Non-pigmented ciliary epithelial cell (primary cell): Measurements from ENCODE around the gene NANOS2.
"Not testable (repeated sequence)": the region's sequence is repeated elsewhere in the genome, so short reads cannot be mapped to it uniquely, and the experiment has no call there.

Source experiments
- DNase-seq: peaks from one replicate; pipeline ENCODE4 v3.0.0-alpha.2; 2010; ENCODE audit warnings: low read depth

NANOS2 gene

GRCh38 chr19:45927565-45928261, 13.1 kb upstream of the NANOS2 start:
- peak; percentile 38 for DNase-seq

- no peak for DNase-seq
Observed at GRCh38 chr19:45924891-45925447, 10.4 kb upstream of the NANOS2 start.

- DNase-seq, result no peak
Observed at GRCh38 chr19:45922281-45922680, 7.7 kb upstream of the NANOS2 start.

DNA sequence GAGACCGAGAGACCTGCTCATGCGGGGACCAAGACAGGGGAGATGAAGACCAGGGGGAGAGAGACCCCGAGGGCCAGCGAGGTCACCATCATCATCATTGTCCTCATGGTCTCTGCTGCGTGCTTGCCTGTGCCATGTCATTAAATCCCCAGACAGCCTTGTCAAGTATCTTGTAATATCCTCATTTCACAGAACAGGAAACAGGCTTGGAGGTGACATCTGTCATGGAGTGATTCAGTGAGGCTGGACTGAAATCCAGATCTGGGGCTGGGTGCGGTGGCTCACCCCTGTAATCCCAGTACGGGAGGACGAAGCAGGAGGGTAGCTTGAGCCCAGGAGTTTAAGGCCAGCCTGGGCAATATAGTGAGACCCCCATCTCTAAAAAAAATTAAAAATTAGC, 5.9 kb upstream of the NANOS2 start:
- DNase-seq, result no peak

- no peak for DNase-seq
Observed at GRCh38 chr19:45919678-45920077, 5.1 kb upstream of the NANOS2 start.

GRCh38 chr19:45918721-45919120, 4.1 kb upstream of the NANOS2 start:
- DNase-seq, result no peak

- no peak for DNase-seq
Observed at GRCh38 chr19:45917421-45918091, 3.0 kb upstream of the NANOS2 start.

DNA sequence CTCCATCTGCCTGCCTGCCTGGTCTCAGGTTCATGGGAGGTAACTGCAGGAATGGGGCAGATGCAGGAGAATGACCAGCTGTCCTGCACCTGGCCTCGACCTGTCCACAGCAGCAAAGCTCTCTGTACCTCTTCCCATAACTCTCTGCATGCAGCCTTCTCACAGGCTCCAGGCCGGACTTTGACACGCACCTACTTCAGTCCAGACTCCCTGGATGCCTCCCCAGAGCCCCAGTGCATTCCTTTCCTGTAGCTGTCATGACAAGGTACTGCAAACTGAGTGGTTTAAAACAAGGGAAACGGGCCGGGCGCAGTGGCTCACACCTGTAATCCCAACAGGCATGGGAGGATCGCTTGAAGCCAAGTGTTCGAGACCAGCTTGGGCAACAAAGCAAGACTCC, 3.3 kb downstream of the NANOS2 start:
- DNase-seq, result no peak

DNA sequence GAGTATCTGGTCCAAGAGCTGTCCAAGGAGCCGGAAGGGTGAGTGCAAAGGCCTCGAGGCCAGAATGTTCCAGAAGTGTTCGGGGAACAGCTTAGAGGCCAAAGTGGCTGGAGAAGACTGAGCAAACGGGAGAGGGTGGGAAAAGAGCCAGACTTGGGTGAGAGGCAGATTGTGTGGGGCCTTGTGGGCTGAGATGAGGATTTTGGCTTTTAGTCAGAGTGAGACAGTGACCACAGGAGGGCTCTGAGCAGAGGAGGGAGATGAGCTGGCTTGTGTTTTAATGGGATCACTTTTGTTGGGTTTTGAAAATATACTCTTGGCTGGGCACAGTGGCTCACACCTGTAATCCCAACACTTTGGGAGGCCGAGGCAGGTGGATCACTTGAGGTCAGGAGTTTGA, 5.6 kb downstream of the NANOS2 start:
- DNase-seq, result no peak

DNA sequence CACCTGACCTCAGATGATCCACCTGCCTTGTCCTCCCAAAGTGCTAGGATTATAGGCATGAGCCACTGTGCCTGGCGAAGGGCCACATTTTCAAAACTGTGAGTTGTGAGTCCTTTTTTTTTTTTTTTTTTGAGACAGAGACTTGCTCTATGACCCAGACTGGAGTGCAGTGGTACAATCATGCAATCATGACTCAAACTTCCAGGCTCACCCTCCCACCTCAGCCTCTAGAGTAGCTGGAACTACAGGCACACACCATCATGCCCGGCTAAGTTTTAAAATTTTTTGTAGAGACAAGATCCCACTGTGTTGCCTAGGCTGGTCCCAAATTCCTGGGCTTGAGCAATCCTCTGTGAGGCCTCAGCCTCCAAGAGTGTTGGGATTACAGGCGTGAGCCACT, 8.4 kb downstream of the NANOS2 start:
- no peak for DNase-seq

DNA sequence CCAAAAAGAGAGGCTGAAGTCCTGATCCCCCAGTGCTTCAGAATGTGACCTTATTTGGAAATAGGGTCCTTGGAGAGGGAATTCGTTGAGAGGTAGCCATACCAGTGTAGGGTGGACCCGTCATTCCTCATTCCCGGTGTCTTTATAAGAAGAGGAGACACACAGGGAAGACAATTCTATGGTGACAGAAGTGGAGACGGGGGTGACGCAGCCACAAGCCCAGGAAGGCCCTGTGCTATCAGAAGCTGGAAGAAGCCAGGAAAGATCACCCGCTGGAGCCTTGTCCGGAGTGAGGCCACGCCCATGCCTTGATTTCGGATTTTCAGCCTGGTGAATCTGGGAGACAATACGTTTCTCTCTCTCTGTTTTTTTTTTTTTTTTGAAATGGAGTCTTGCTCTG, 9.6 kb downstream of the NANOS2 start:
- no peak for DNase-seq

DNA sequence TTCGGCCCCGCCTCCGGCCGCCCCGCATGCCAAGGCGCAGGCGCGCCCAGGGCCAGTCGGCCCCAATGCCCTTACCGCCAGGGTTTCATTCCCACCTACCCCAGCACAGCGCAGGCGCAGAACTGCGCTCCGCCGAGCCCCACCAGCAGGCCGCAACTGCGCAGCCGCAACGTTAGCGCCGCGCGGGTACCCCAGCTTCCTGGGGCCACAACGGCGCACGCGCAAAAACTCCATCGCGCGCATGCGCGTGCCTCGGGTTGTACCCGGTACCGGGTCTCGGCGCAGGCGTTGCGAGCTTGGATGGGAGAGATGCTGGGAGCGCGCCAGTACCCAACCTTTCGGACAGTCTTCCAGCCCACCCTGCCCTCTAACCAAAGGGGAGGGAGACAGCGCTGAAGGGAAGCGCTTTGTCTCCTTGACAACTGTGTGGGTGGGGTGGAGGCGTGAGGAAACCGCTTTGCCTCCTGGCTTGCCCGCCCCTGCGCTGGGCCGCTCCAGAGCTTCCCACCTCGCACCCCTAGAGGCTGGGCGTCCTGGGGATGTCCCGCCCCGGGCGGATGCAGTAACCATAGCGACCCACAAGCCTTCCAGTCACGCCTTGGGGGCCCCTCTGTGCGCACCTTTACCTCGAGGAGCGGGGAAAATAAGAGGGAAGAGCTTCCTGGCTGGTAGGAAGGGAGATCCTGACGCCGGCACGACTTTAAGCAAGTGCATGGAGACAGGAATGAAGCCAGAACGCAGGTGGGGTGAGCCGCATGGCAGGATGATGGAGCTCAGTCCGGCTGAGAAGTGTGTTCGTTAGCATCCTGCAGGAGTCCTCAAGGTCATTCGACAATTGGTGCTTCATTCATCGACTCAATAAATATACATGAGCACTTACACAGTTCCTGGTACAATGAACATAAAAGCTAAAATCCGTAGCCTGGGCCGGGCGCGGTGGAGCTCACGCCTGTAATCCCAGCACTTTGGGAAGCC, 11.6 kb downstream of the NANOS2 start:
- DNase-seq, result peak; percentile 71

DNA sequence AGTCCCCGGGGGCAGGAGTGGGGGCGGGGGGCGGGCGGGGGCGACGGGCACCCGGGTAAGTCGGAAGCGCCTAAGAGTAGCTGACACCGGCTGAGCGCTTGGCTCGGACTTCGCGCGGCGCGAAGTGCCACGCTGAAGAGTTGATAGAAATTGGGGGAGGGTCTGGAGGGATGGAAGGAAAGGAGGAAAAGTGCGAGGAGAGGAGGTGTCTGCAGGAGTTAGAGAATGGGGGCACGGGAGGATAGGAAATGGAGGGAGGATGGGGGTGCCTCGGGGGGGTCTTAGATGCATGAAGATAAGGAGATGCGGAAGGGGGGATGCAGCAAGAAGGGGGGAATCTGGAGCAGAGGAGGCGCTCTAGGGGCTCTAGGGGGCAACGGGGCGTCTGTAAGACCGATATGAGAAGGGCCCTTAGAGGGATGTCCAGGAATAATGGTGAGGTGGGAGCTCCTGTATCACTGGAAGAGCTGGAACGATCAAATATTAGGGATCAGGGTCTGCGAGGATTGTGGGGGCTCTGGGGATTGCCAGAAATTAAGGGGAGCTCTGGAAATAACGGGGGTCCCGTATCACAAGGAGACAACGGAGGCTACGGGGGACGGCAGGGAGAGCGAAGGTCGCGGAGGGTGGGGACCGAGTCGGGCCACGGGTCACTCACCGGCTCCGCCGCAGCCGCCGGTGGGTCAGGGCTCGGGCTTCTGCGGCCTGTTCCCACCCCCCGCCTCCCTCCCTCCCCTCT, 12.5 kb downstream of the NANOS2 start, which contains the start of gene MYPOP:
Gene MYPOP, minus strand, starts transcription at position 702 of the 739 bp plus-strand sequence. CDS start 840 bp downstream, outside the sequence.
- DNase-seq, result no peak

- DNase-seq, result no peak
Observed at GRCh38 chr19:45901432-45901911, 13.1 kb downstream of the NANOS2 start.

DNA sequence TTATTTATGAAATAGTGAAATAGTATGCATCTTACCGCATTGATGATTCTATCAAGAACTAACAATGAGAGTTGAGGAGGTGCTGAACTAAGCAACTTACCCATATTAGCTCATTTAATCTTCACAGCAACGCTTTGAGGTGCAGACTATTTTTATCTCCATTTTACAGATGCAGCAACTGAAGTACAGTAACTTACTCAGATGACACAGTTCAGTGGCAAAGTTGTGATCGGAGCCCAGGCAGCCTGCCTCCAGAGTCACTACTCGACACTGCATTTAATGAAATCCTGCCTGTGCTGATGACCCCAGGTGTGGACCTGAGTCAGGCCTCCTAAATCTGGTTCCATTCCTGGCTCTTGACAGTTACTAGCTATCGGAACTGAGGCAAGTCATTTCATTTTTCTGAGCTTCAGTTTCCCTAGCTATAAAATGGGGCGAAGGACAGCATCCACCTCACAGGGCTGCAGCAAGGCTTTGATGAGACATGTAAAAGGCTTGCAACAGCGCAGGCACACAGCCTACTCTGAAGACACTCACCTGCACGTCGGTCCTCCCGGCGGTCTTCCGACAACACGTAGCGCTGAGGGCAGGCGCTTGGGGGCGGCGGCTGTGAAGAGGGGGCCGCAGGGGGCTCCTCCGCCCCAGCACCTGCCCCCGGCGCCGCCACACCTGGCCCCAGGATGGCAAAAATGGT, 13.7 kb downstream of the NANOS2 start:
- DNase-seq, result no peak

DNA sequence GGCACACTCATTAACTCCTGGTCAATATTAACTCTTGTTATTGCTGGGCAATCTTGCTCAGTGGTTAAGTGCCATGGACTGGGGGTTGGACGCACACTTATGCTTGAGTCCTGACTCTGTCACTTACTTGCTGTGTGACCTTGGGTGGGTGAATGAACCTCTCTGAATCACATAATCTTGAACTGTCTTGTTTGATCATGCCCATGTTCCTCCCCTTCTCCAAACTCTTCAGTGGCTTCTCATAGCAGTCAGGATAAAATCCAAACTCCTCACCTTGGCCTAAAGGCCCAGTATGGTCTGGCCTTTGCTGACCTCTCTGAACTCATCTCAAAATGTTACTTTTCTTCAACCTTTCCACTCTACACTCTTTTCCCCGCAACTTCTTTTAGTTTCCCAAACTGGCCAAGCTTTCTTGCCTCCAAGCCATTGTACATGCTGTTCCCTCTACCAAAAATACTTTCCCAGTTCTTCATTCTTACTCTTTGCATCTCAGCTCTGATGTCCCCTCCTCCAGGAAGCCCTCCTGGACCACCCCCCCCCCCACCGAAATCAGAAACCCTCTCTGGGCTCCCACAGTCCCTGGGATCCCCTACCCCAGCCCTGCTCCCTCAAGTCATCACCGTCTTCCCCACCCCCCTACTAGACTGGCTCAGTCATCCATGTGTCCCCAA, 14.5 kb downstream of the NANOS2 start:
- DNase-seq, result no peak

DNA sequence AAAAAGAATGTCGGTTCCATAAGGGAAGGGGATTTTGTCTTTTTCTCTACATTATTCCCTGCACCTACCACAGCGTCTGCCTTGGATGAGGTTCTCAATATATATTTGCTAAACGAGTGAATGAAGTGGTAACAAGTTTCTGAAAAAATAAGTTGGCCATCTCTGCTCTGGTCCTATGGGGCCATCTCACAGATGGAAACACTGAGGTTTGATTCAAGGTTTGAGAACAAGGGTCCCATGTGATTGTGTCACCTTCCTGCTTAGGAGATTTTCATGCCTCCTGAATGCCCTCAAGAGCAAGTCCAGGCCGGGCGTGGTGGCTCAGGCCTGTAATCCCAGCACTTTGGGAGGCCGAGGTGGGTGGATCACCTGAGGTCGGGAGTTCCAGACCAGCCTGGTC, 15.3 kb downstream of the NANOS2 start:
- no peak for DNase-seq

GRCh38 chr19:45897261-45897812, 17.2 kb downstream of the NANOS2 start:
- DNase-seq, result no peak

- not testable (repeated sequence) for DNase-seq
Observed at GRCh38 chr19:45895983-45896599, 18.5 kb downstream of the NANOS2 start.
